AG10803 (cell line): Measurements from ENCODE around the gene SLC4A2.

Experiments used
- DNase-seq: peaks from one replicate; pipeline ENCODE4 v3.0.0; 2010; ENCODE audit warnings: low read depth
- H3K4me3 ChIP-seq: 2 replicates; pipeline ENCODE4 v1.5.1; 2011; ENCODE audit warnings: mild to moderate bottlenecking, low read length, control low read depth
- TF ChIP-seq, protein P1 (sequence below): conservative IDR thresholded peaks from 2 replicates; pipeline ENCODE4 v1.5.1; 2011; ENCODE audit warnings: mild to moderate bottlenecking, low read length, control low read depth, inconsistent platforms

Gene SLC4A2

DNA sequence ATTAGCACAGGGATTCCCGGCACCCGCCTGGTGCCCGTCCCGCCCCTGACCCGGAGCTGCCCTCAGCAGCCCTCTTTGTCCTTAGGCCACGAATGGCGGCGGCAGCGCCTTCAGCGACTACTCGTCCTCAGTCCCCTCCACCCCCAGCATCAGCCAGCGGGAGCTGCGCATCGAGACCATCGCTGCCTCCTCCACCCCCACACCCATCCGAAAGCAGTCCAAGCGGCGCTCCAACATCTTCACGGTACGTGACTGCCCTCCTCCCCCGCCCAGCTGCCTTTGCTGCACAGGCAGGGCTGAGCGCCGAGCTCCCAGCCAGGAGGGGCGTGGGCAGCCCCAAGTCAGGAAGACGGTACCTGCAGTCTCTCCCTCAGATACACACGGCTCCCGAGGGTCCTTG, 60.5 kb downstream of the SLC4A2 start:
- no peak overlapping the region for H3K4me3 ChIP-seq
- no peak for DNase-seq
- TF ChIP-seq, protein P1, sequence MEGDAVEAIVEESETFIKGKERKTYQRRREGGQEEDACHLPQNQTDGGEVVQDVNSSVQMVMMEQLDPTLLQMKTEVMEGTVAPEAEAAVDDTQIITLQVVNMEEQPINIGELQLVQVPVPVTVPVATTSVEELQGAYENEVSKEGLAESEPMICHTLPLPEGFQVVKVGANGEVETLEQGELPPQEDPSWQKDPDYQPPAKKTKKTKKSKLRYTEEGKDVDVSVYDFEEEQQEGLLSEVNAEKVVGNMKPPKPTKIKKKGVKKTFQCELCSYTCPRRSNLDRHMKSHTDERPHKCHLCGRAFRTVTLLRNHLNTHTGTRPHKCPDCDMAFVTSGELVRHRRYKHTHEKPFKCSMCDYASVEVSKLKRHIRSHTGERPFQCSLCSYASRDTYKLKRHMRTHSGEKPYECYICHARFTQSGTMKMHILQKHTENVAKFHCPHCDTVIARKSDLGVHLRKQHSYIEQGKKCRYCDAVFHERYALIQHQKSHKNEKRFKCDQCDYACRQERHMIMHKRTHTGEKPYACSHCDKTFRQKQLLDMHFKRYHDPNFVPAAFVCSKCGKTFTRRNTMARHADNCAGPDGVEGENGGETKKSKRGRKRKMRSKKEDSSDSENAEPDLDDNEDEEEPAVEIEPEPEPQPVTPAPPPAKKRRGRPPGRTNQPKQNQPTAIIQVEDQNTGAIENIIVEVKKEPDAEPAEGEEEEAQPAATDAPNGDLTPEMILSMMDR: no peak

DNA sequence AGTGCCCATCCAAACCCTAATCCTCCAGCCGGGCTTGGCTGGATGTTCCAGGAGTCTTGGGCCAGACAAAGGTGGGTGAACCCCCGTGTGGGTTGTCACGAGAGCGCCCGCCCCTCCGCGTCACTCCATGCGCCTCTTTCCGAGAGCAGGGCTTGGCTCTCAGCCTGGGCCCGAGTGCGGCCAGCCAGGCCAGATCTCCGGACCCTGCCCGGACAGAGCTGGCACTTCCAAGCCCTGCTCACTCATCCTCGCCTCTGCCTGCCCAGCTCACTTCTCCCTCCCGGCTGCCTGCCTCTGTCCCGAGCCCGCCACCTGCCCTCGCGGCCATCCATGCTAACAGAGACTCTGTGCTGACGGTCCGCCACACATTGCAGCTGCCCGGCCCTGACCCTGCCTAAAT, 61.5 kb downstream of the SLC4A2 start:
- TF ChIP-seq, protein P1: no peak
- DNase-seq: no peak
- H3K4me3 ChIP-seq: no peak overlapping the region

DNA sequence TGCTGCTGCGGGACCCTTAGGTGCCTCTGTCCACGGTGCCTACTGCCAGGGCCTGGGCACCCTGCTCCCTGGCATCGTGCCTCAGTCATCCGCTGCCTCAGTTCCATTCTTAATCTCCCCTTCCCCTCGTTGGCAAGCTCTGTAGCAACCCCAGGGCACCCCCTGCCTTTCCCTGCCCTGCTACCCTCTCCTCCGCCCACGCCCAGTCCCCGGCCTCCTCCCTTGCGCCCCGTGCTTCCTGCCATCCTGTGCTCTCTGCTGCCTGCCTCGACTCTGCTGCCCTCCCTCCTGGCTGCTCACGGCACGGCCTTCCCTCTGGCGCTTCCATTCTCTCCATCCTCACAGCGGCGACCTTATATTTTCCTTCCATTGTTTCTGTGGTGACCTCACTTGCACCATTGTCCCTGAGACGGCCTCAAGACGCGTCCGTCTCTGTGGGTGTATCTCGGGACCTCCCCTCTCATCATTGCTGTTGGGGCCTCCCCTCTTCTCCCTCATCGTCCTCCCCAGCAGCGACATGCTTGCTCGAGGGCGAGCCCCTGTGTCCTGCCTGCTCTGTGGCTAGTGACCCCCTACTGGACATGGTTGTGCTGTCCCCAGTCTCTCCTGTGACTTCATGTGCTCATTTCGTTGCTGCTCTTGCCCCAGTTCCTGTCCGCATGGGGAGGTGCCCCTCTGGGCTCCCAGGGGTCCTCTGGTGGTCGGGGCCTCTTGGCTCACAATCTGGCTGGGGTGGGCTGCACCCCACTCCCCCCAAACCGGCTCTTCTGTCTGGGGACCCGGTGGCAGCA, 62.2 kb downstream of the SLC4A2 start:
- TF ChIP-seq, protein P1: no peak
- no peak overlapping the region for H3K4me3 ChIP-seq
- DNase-seq: no peak

DNA sequence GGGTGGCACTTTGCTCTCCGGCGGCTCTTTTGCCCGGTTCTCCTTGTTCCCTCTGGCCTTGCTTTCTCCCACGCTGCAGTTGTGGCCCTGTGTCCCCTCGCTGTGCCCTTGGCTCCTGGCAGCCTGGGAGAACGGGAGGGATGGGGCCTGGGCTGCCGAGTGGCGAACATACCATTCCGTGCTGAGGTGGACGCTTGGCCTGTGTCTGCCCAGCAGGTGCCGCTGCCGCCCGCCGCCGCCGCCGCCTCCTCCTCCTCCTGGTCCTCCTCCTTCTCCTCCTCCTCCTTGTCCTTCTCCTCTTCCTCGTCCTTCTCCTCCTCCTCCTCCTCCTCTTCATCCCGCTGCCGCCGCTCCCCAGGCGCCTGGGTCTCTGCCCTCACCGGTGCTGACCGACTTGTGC, 62.9 kb downstream of the SLC4A2 start:
- no peak for DNase-seq
- TF ChIP-seq, protein P1: no peak
- no peak overlapping the region for H3K4me3 ChIP-seq

DNA sequence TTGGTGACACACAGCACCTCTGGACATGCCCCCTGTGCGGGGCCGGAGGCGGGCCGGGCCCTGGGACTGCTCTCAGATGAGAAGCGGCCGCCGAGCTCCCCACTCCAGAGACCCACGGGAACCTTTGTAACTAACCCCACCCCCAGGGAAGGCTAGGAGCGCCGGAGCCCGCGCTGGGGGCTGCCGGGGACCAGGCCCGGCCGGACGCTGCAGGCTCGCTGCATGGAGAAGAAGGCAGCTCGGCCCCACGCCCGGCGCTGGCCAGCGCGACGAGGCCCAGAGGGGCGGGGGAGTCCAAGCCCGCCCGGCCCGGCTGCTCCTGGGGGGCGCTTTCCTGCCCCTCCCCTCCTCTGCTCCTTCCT, 63.4 kb downstream of the SLC4A2 start:
- H3K4me3 ChIP-seq: no peak overlapping the region
- no peak for DNase-seq
- TF ChIP-seq, protein P1: no peak

DNA sequence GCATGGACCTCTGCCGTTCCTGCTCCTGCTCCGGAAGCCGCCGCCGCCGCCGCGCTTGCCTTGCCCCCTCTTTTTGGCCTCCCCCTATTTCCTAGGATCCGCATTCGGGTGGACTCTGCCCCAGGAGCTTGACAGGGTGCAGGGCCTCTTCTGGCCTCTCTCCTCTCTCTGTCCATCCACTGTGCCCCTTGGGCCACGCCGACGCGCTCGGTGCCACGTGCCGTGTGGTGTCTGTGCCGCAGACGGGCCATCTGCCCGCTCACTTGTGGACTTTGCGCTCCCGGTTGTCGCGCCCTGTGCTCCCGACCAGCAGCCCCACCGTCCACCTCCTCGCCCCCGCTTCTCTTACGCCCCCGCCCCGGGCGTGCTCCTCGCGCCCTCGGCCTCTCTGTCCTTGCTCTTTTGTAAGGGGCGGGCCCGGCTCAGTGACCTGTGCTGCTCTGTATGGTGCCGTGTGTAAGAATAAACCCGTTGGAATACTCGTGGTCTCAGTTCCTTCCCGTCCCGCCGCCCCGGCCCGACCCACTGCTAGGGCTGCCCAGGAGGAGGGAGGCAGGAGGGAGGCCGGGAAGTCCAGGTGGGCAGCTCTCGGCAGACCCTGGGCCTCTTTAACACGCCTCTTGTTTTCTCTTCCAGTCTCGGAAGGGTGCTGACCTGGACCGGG, 63.9 kb downstream of the SLC4A2 start:
- no peak for DNase-seq
- TF ChIP-seq, protein P1: no peak
- H3K4me3 ChIP-seq: no peak overlapping the region

DNA sequence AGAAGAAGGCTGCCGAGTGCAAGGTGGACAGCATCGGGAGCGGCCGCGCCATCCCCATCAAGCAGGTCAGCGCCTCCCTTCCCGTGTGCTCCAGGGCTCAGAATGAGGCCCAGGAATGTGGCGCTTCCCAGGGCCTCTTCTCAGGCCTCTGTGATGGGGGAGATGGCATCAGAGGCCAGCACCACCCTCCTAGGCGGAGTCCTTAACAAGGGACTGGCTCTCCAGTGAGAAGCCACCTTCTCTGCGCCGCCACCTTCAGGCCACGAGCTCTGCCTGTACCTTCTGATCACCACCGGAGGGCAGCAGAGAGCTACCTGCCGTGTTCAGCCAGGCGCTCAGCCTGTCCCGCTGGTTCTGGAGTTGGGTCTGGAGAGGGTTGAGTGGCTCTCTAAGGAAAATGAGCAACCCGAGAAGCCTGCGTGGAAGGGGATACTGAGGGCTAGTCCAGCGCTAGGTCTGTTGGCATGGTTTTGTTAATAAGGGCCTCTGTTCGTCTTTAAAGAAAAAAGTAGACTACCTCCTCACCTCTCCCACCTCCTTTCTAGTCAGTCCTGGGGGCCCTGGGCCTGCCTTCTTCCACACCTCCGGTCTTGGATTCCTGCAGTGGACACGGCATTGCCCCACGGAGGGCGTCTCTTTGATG, 64.6 kb downstream of the SLC4A2 start:
- peak; percentile 72 for DNase-seq
- TF ChIP-seq, protein P1: peak; percentile 99
- no peak overlapping the region for H3K4me3 ChIP-seq
